ENCODE results near the gene ADNP2.
A peak's percentile ranks its signal among the peaks of the same experiment; 100 is the strongest.

Gene ADNP2

GRCh38 chr18:80105369-80106167 is 3.5 kb upstream of the ADNP2 start:
- no peak for DNase-seq (ENCODE audit: low read depth in 2 of 2)

GRCh38 chr18:80106482-80107051 is 2.5 kb upstream of the ADNP2 start:
- no peak for DNase-seq (ENCODE audit: low read depth in 2 of 2)

GRCh38 chr18:80107426-80107825 is 1.6 kb upstream of the ADNP2 start:
- no peak for DNase-seq (ENCODE audit: low read depth in 2 of 2)

- DNase-seq (ENCODE audit: low read depth in 2 of 2) = no peak
These were observed 933 bp upstream of the ADNP2 start for GRCh38 chr18:80108121-80108536.

GRCh38 chr18:80109676-80110078 is 615 bp downstream of the ADNP2 start:
- peak in 1 of 2 experiments; percentile 29 for DNase-seq (ENCODE audit: low read depth in 2 of 2)

GRCh38 chr18:80112624-80113248 is 3.7 kb downstream of the ADNP2 start:
- DNase-seq (ENCODE audit: low read depth in 2 of 2) = no peak

- no peak for DNase-seq (ENCODE audit: low read depth in 2 of 2)
These were observed 6.0 kb downstream of the ADNP2 start for GRCh38 chr18:80115035-80115434.

- DNase-seq (ENCODE audit: low read depth in 2 of 2) = no peak
These were observed 10.0 kb downstream of the ADNP2 start for GRCh38 chr18:80119111-80119510.

GRCh38 chr18:80120932-80121331 is 11.9 kb downstream of the ADNP2 start:
- no peak for DNase-seq (ENCODE audit: low read depth in 2 of 2)

GRCh38 chr18:80124131-80124530 is 15.1 kb downstream of the ADNP2 start:
- DNase-seq (ENCODE audit: low read depth in 2 of 2) = no peak

- DNase-seq (ENCODE audit: low read depth in 2 of 2) = no peak
These were observed 17.7 kb downstream of the ADNP2 start for GRCh38 chr18:80126797-80127196.

- no peak for DNase-seq (ENCODE audit: low read depth in 2 of 2)
These were observed 18.6 kb downstream of the ADNP2 start for GRCh38 chr18:80127635-80128034.

GRCh38 chr18:80129672-80130367 is 20.8 kb downstream of the ADNP2 start:
- no peak for DNase-seq (ENCODE audit: low read depth in 2 of 2)

- no peak for DNase-seq (ENCODE audit: low read depth in 2 of 2)
These were observed 21.5 kb downstream of the ADNP2 start for GRCh38 chr18:80130555-80130954.

- DNase-seq (ENCODE audit: low read depth in 2 of 2) = no peak
These were observed 23.2 kb downstream of the ADNP2 start for GRCh38 chr18:80132180-80132812.

GRCh38 chr18:80133124-80133523 is 24.1 kb downstream of the ADNP2 start:
- DNase-seq (ENCODE audit: low read depth in 2 of 2) = no peak

- DNase-seq (ENCODE audit: low read depth in 2 of 2) = no peak
These were observed 26.1 kb downstream of the ADNP2 start for GRCh38 chr18:80135136-80135535.

- no peak for DNase-seq (ENCODE audit: low read depth in 2 of 2)
These were observed 27.6 kb downstream of the ADNP2 start for GRCh38 chr18:80136679-80137078.

- no peak for DNase-seq (ENCODE audit: low read depth in 2 of 2)
These were observed 28.1 kb downstream of the ADNP2 start for GRCh38 chr18:80137137-80137536.

- DNase-seq (ENCODE audit: low read depth in 2 of 2) = no peak
These were observed 28.9 kb downstream of the ADNP2 start for GRCh38 chr18:80137976-80138375.

GRCh38 chr18:80140455-80140985 is 31.5 kb downstream of the ADNP2 start:
- no peak for DNase-seq (ENCODE audit: low read depth in 2 of 2)

GRCh38 chr18:80143881-80144280 is 34.8 kb downstream of the ADNP2 start:
- DNase-seq (ENCODE audit: low read depth in 2 of 2) = no peak
